Measurements from ENCODE around the gene CMPK2. TPM values are rescaled to one million over a fixed set of nuclear protein-coding genes. Genes with fewer than 3 reads are reported as not detected.
A peak's percentile ranks its signal among the peaks of the same experiment; 100 is the strongest.

Gene CMPK2
- total and polyA plus RNA-seq, 4 donors, result 2.9 to 41.7 (median 4.2) TPM

- TF ChIP-seq, protein P1, sequence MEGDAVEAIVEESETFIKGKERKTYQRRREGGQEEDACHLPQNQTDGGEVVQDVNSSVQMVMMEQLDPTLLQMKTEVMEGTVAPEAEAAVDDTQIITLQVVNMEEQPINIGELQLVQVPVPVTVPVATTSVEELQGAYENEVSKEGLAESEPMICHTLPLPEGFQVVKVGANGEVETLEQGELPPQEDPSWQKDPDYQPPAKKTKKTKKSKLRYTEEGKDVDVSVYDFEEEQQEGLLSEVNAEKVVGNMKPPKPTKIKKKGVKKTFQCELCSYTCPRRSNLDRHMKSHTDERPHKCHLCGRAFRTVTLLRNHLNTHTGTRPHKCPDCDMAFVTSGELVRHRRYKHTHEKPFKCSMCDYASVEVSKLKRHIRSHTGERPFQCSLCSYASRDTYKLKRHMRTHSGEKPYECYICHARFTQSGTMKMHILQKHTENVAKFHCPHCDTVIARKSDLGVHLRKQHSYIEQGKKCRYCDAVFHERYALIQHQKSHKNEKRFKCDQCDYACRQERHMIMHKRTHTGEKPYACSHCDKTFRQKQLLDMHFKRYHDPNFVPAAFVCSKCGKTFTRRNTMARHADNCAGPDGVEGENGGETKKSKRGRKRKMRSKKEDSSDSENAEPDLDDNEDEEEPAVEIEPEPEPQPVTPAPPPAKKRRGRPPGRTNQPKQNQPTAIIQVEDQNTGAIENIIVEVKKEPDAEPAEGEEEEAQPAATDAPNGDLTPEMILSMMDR (IDR thresholded peaks at IDR 0.05; ENCODE audit: low read depth, low read length, missing input control), result peak; percentile 38
- TF ChIP-seq RAD21 (IDR thresholded peaks at IDR 0.05) (peak; percentile 69 to 75), EGR1 (IDR thresholded peaks at IDR 0.05; ENCODE audit: low read depth in 2 of 2) (no peak), FOXA2 (IDR thresholded peaks at IDR 0.05) (no peak)
- TF ChIP-seq, protein P2, sequence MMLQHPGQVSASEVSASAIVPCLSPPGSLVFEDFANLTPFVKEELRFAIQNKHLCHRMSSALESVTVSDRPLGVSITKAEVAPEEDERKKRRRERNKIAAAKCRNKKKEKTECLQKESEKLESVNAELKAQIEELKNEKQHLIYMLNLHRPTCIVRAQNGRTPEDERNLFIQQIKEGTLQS (IDR thresholded peaks at IDR 0.05), result no peak
- H3K27ac ChIP-seq (ENCODE audit: low read depth in 1 of 2, low read length in 2 of 2), result no peak overlapping the region
- H3K9ac ChIP-seq (ENCODE audit: low read depth in 1 of 2, low read length in 2 of 2), result peak overlapping the region in 1 of 2 donors; percentile 22
- no peak for DNase-seq (ENCODE audit: low spot score)
- 14% methylated on average over 2 of the region's 2 CpGs for WGBS
- no peaks in the 10 kb centered on the region for H3K27me3 ChIP-seq (ENCODE audit: control insufficient read depth in 4 of 4, insufficient read depth in 4 of 4, low read length in 3 of 4)
- peaks cover 0 to 7% (median 3%) of the 10 kb centered on the region in 4 donors for H3K9me3 ChIP-seq (ENCODE audit: control insufficient read depth in 4 of 4, low read length in 3 of 4)
- no peaks in the 10 kb centered on the region for H3K4me1 ChIP-seq (ENCODE audit: control insufficient read depth in 4 of 4, insufficient read depth in 4 of 4, low read length in 3 of 4)
- H3K36me3 ChIP-seq (ENCODE audit: control insufficient read depth in 4 of 4, insufficient read depth in 3 of 4, low read depth in 1 of 4, low read length in 3 of 4), result no peaks in the 10 kb centered on the region
- no peak overlapping the region for H3K4me3 ChIP-seq (ENCODE audit: low read depth in 1 of 3, low read length in 3 of 3)
These were observed 37.5 kb downstream of the CMPK2 start for GRCh38 chr2:6828299-6828584.

DNA sequence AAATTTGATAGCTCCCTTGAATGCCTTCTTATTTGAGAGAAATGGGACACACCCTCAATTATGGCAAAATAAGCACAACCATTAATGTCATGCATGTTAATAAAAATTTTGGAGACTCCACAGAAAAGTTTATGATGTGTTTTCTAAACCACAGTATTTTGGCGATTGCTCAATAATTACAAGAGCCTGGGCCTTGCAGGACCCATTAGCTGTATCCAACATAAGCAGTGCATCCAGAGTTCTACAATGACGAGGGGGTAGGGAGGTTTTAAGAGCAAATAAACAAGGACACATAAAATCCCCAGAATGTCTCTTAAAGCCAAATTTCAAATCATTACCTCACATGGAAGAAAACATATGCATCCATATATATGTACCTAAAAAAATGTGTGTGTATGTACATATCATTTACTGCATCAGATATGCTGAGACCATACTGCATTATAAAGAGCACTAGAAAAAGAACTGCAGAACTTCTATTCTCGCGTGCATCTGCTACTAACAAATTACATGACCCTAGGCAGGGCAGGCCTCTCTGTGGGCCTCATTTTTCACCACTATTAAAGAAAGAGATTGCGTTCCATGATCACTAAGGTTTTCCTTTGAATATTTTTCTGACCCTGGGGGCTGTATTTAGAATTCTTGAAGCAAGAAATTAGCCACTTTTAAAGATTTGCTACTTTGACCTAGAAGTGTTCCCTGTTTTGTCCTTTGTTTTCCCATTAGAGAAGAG, 38.0 kb downstream of the CMPK2 start:
- WGBS, result 85% methylated on average over 5 of the region's 5 CpGs
- Histone ChIP-seq H3K4me1 (ENCODE audit: control insufficient read depth in 4 of 4, insufficient read depth in 4 of 4, low read length in 3 of 4) (no peaks in the 10 kb centered on the region), H3K9ac (ENCODE audit: low read depth in 1 of 2, low read length in 2 of 2) (no peak overlapping the region), H3K4me3 (ENCODE audit: low read depth in 1 of 3, low read length in 3 of 3) (no peak overlapping the region), H3K27ac (ENCODE audit: low read depth in 1 of 2, low read length in 2 of 2) (no peak overlapping the region), H3K27me3 (ENCODE audit: control insufficient read depth in 4 of 4, insufficient read depth in 4 of 4, low read length in 3 of 4) (no peaks in the 10 kb centered on the region), H3K9me3 (ENCODE audit: control insufficient read depth in 4 of 4, low read length in 3 of 4) (peaks cover 0 to 6% (median 2%) of the 10 kb centered on the region in 4 donors), H3K36me3 (ENCODE audit: control insufficient read depth in 4 of 4, insufficient read depth in 3 of 4, low read depth in 1 of 4, low read length in 3 of 4) (no peaks in the 10 kb centered on the region)
- no peak for TF ChIP-seq HNF4A (conservative IDR thresholded peaks at IDR 0.05)
- no peak for TF ChIP-seq REST (IDR thresholded peaks at IDR 0.05)
- no peak for TF ChIP-seq ZBTB33 (IDR thresholded peaks at IDR 0.05)
- TF ChIP-seq RAD21 (IDR thresholded peaks at IDR 0.05), result no peak
- DNase-seq (ENCODE audit: low spot score), result no peak

Measured in liver (tissue), 9 donors.